HepG2 (cell line): ENCODE results near the gene KCNK7. TPM values are rescaled to one million over a fixed set of nuclear protein-coding genes. Genes with fewer than 3 reads are reported as not detected.
A peak's percentile ranks its signal among the peaks of the same experiment; 100 is the strongest.

Source experiments
- ARNTL ChIP-seq: sonication (generic); formaldehyde crosslinking; IDR thresholded peaks from 2 replicates; pipeline ENCODE4 v1.4.0; 2020; ENCODE audit warnings: mild to moderate bottlenecking, missing genetic modification reagents
- CBFB ChIP-seq: sonication (generic); formaldehyde crosslinking; IDR thresholded peaks from 2 replicates; pipeline ENCODE4 v1.4.0; 2020; ENCODE audit warnings: missing genetic modification reagents
- CBX5 ChIP-seq: sonication (generic); formaldehyde crosslinking; IDR thresholded peaks from 2 replicates; pipeline ENCODE4 v1.4.0; 2020; ENCODE audit warnings: missing genetic modification reagents, borderline replicate concordance
- CREBL2 ChIP-seq: sonication (generic); formaldehyde crosslinking; IDR thresholded peaks from 2 replicates; pipeline ENCODE4 v1.8.1; 2023; ENCODE audit warnings: missing genetic modification reagents, mild to moderate bottlenecking, borderline replicate concordance
- GFI1 ChIP-seq: sonication (generic); formaldehyde crosslinking; IDR thresholded peaks from 2 replicates; pipeline ENCODE4 v1.5.0; 2020; ENCODE audit warnings: missing genetic modification reagents, mild to moderate bottlenecking, borderline replicate concordance
- HNF4A ChIP-seq: sonication (generic); formaldehyde crosslinking; IDR thresholded peaks from 2 replicates; pipeline ENCODE4 v1.4.0; 2020; ENCODE audit warnings: missing genetic modification reagents
- KAT2B ChIP-seq: fragments of 150-350 bp; IDR thresholded peaks from 2 replicates; pipeline ENCODE4 v1.6.1; 2014; ENCODE audit warnings: low read depth, low read length, borderline replicate concordance
- NCOA1 ChIP-seq: sonication (generic); formaldehyde crosslinking; IDR thresholded peaks from 2 replicates; pipeline ENCODE4 v1.9.0; 2021; ENCODE audit warnings: missing genetic modification reagents
- POGK ChIP-seq: sonication (generic); formaldehyde crosslinking; conservative IDR thresholded peaks from 2 replicates; pipeline ENCODE4 v1.8.0; 2022; ENCODE audit warnings: mild to moderate bottlenecking, moderate library complexity, missing genetic modification reagents
- PPARG ChIP-seq: conservative IDR thresholded peaks from 2 replicates; pipeline ENCODE4 v1.6.1; 2016; ENCODE audit warnings: missing biosample characterization, missing genetic modification reagents
- RCOR2 ChIP-seq: IDR thresholded peaks from 2 replicates; pipeline ENCODE4 v1.6.1; 2016; ENCODE audit warnings: missing biosample characterization, missing genetic modification reagents
- ZNF12 ChIP-seq: sonication (generic); formaldehyde crosslinking; IDR thresholded peaks from 2 replicates; pipeline ENCODE4 v1.5.0; 2020; ENCODE audit warnings: missing genetic modification reagents
- ZNF230 ChIP-seq: sonication (generic); formaldehyde crosslinking; IDR thresholded peaks from 2 replicates; pipeline ENCODE4 v1.4.0; 2020; ENCODE audit warnings: mild to moderate bottlenecking, missing genetic modification reagents
- ZNF263 ChIP-seq: sonication (generic); formaldehyde crosslinking; IDR thresholded peaks from 2 replicates; pipeline ENCODE4 v1.4.0; 2020; ENCODE audit warnings: missing genetic modification reagents
- ZNF580 ChIP-seq: IDR thresholded peaks from 2 replicates; pipeline ENCODE4 v1.6.1; 2016; ENCODE audit warnings: low read depth, borderline replicate concordance
- polyA plus RNA-seq, 8 experiments: library from polyadenylated mRNA; depleted of rRNA in 3 of 8; stranded (reverse) in 7 of 8; unstranded in 1 of 8; fragments of >200 nt; fragmentation: Illumina TruSeq in 4 of 8; extraction: Trizol in 4 of 8; gene quantifications; 2 replicates each; pipeline versions ENCODE4 v1.2.1 to v1.2.3, GENCODE V29; 2011 to 2016; ENCODE audit warnings: low read depth in 4 of 8, missing spikeins in 1 of 8, mixed read lengths in 1 of 8; ENCODE audit not compliant: insufficient read depth in 1 of 8
- total RNA-seq, 5 experiments: library from RNA; depleted of rRNA; stranded (reverse); fragments of >200 nt; fragmentation: Illumina TruSeq; extraction: Trizol; gene quantifications; 2 replicates each; pipeline ENCODE4 v1.2.3, GENCODE V29; 2016; ENCODE audit warnings: low read depth in 1 of 5
- TF ChIP-seq, protein P1 (sequence below): fragments of 450-650 bp; IDR thresholded peaks from 2 replicates; pipeline ENCODE4 v1.6.1; 2017; ENCODE audit warnings: mild to moderate bottlenecking
- TF ChIP-seq, protein P2 (sequence below): IDR thresholded peaks from 2 replicates; pipeline ENCODE4 v1.6.1; 2016; ENCODE audit warnings: mild to moderate bottlenecking, missing biosample characterization, missing genetic modification reagents
- TF ChIP-seq, protein P3 (sequence below): sonication (generic); formaldehyde crosslinking; IDR thresholded peaks from 2 replicates; pipeline ENCODE4 v1.9.0; 2021; ENCODE audit warnings: missing genetic modification reagents, borderline replicate concordance
- TF ChIP-seq, protein P4 (sequence below): conservative IDR thresholded peaks from 2 replicates; pipeline ENCODE4 v1.6.1; 2018; ENCODE audit warnings: missing genetic modification reagents

KCNK7 gene
- total and polyA plus RNA-seq, 2 of the 13 experiments (the other 11 are each of a cell fraction or from before 2014, with no cell fraction given), result 0.11 TPM; not detected in 1

GRCh38 chr11:65558002-65558929 lies 37.3 kb downstream of the KCNK7 start, which contains the start of gene LTBP3 (continued):
- TF ChIP-seq CBX5 (CRISPR knock-in tag) (no peak), NCOA1 (CRISPR knock-in tag) (no peak), RCOR2 (CRISPR knock-in tag) (no peak), PPARG (no peak), ZNF263 (0 out of 2 replicates have a peak, but pooled peaks have one; percentile 15), ZNF230 (no peak), ARNTL (CRISPR knock-in tag) (no peak), CREBL2 (no peak), CBFB (no peak), KAT2B (no peak), GFI1 (no peak), HNF4A (CRISPR knock-in tag) (no peak), POGK (no peak), ZNF12 (CRISPR knock-in tag) (no peak), ZNF580 (CRISPR knock-in tag) (no peak)
- TF ChIP-seq, protein P1, sequence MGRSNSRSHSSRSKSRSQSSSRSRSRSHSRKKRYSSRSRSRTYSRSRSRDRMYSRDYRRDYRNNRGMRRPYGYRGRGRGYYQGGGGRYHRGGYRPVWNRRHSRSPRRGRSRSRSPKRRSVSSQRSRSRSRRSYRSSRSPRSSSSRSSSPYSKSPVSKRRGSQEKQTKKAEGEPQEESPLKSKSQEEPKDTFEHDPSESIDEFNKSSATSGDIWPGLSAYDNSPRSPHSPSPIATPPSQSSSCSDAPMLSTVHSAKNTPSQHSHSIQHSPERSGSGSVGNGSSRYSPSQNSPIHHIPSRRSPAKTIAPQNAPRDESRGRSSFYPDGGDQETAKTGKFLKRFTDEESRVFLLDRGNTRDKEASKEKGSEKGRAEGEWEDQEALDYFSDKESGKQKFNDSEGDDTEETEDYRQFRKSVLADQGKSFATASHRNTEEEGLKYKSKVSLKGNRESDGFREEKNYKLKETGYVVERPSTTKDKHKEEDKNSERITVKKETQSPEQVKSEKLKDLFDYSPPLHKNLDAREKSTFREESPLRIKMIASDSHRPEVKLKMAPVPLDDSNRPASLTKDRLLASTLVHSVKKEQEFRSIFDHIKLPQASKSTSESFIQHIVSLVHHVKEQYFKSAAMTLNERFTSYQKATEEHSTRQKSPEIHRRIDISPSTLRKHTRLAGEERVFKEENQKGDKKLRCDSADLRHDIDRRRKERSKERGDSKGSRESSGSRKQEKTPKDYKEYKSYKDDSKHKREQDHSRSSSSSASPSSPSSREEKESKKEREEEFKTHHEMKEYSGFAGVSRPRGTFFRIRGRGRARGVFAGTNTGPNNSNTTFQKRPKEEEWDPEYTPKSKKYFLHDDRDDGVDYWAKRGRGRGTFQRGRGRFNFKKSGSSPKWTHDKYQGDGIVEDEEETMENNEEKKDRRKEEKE, result no peak
- TF ChIP-seq, protein P2, sequence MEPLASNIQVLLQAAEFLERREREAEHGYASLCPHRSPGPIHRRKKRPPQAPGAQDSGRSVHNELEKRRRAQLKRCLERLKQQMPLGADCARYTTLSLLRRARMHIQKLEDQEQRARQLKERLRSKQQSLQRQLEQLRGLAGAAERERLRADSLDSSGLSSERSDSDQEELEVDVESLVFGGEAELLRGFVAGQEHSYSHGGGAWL (CRISPR knock-in tag), result peak; percentile 56; the same call in 1 of the 2 replicates
- TF ChIP-seq, protein P3, sequence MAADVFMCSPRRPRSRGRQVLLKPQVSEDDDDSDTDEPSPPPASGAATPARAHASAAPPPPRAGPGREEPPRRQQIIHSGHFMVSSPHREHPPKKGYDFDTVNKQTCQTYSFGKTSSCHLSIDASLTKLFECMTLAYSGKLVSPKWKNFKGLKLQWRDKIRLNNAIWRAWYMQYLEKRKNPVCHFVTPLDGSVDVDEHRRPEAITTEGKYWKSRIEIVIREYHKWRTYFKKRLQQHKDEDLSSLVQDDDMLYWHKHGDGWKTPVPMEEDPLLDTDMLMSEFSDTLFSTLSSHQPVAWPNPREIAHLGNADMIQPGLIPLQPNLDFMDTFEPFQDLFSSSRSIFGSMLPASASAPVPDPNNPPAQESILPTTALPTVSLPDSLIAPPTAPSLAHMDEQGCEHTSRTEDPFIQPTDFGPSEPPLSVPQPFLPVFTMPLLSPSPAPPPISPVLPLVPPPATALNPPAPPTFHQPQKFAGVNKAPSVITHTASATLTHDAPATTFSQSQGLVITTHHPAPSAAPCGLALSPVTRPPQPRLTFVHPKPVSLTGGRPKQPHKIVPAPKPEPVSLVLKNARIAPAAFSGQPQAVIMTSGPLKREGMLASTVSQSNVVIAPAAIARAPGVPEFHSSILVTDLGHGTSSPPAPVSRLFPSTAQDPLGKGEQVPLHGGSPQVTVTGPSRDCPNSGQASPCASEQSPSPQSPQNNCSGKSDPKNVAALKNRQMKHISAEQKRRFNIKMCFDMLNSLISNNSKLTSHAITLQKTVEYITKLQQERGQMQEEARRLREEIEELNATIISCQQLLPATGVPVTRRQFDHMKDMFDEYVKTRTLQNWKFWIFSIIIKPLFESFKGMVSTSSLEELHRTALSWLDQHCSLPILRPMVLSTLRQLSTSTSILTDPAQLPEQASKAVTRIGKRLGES, result no peak
- TF ChIP-seq, protein P4, sequence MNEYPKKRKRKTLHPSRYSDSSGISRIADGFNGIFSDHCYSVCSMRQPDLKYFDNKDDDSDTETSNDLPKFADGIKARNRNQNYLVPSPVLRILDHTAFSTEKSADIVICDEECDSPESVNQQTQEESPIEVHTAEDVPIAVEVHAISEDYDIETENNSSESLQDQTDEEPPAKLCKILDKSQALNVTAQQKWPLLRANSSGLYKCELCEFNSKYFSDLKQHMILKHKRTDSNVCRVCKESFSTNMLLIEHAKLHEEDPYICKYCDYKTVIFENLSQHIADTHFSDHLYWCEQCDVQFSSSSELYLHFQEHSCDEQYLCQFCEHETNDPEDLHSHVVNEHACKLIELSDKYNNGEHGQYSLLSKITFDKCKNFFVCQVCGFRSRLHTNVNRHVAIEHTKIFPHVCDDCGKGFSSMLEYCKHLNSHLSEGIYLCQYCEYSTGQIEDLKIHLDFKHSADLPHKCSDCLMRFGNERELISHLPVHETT (CRISPR knock-in tag), result no peak
